Mucosa of stomach (tissue), 1 donor: ENCODE data around the gene SCYGR3.
"Not testable (repeated sequence)": the region's sequence is repeated elsewhere in the genome, so short reads cannot be mapped to it uniquely, and the experiment has no call there.

Source experiments
- H3K27me3 ChIP-seq: one replicate; pipeline ENCODE4 v1.7.0; 2013; ENCODE audit warnings: mild to moderate bottlenecking, low read length; ENCODE audit not compliant: control insufficient read depth, insufficient read depth
- H3K36me3 ChIP-seq: one replicate; pipeline ENCODE4 v1.7.0; 2013; ENCODE audit warnings: low read length; ENCODE audit not compliant: control insufficient read depth, insufficient read depth
- H3K4me1 ChIP-seq: one replicate; pipeline ENCODE4 v1.7.0; 2013; ENCODE audit warnings: mild to moderate bottlenecking, low read length; ENCODE audit not compliant: control insufficient read depth, insufficient read depth
- H3K4me3 ChIP-seq: one replicate; pipeline ENCODE4 v1.7.0; 2013; ENCODE audit warnings: low read length
- H3K9ac ChIP-seq: one replicate; pipeline ENCODE4 v1.7.0; 2013; ENCODE audit warnings: mild to moderate bottlenecking, low read length, moderate library complexity
- H3K9me3 ChIP-seq: one replicate; pipeline ENCODE4 v1.7.0; 2013; ENCODE audit warnings: mild to moderate bottlenecking, low read length, moderate library complexity; ENCODE audit not compliant: control insufficient read depth
- donor health status: Pancreatic carcinoma.

The SCYGR3 gene

DNA sequence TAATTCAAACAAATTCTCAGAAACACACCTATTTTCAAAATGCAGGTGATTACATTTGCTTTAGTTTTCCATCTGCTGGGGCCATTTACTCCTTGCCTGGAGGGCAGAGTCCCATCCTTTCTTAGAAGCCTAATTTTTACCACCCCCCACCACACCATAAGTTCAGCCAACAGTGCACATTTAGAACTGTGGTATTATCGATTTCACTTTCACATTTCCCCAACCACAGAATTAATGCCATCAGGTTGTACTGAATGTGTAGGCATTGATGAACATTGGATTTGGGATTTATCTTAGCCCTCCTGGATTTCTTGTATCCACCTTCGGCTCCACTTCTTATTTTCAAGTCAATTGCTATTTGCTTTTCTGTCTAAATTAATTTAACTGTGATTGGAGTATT, 4.5 kb downstream of the SCYGR3 start:
- Histone ChIP-seq H3K4me3 (no peak overlapping the region), H3K4me1 (no peaks in the 10 kb centered on the region), H3K27me3 (no peaks in the 10 kb centered on the region), H3K36me3 (no peaks in the 10 kb centered on the region), H3K9ac (no peak overlapping the region), H3K9me3 (no peaks in the 10 kb centered on the region)

- H3K27me3 ChIP-seq = no peaks in the 10 kb centered on the region
- H3K4me1 ChIP-seq = no peaks in the 10 kb centered on the region
- no peak overlapping the region for H3K9ac ChIP-seq
- no peaks in the 10 kb centered on the region for H3K9me3 ChIP-seq
- no peaks in the 10 kb centered on the region for H3K36me3 ChIP-seq
- H3K4me3 ChIP-seq = no peak overlapping the region
These were observed 5.9 kb downstream of the SCYGR3 start for GRCh38 chr2:227608561-227609338.

- Histone ChIP-seq H3K9me3 (no peaks in the 10 kb centered on the region), H3K4me1 (no peaks in the 10 kb centered on the region), H3K9ac (no peak overlapping the region), H3K36me3 (no peaks in the 10 kb centered on the region), H3K4me3 (no peak overlapping the region), H3K27me3 (no peaks in the 10 kb centered on the region)
These were observed 6.7 kb downstream of the SCYGR3 start for GRCh38 chr2:227607941-227608340.

DNA sequence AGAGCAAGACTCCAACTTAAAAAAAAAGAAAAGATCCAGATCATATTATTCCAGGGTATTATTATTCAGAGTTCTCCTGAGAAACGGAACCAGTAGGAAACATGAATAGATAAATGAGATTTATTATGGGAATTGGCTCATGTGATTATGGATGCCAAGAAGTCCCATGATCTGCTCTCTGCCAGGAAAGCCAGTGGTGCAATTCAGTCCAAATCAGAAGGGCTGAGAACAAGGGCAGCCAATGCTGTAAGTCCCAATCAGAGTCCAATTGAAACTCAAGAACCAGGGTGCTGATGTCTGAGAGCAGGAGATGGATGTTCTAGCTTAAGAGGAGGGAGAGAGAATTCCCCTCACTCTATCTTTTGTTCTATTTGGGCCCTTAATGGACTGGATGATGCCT, 8.2 kb downstream of the SCYGR3 start:
- H3K9ac ChIP-seq = no peak overlapping the region
- H3K9me3 ChIP-seq = no peaks in the 10 kb centered on the region
- H3K27me3 ChIP-seq = no peaks in the 10 kb centered on the region
- H3K4me3 ChIP-seq = no peak overlapping the region
- H3K4me1 ChIP-seq = no peaks in the 10 kb centered on the region
- H3K36me3 ChIP-seq = no peaks in the 10 kb centered on the region

- Histone ChIP-seq H3K9ac (no peak overlapping the region), H3K4me3 (no peak overlapping the region), H3K9me3 (no peaks in the 10 kb centered on the region), H3K27me3 (no peaks in the 10 kb centered on the region), H3K4me1 (no peaks in the 10 kb centered on the region), H3K36me3 (no peaks in the 10 kb centered on the region)
These were observed 12.3 kb downstream of the SCYGR3 start for GRCh38 chr2:227602358-227602757.

GRCh38 chr2:227598835-227599503, 15.7 kb downstream of the SCYGR3 start, which contains the start of gene SCYGR2:
SCYGR2 (plus strand) TSS chr2:227598893; CDS start chr2:227598893, 0 bp downstream.
- not testable (repeated sequence) for H3K36me3 ChIP-seq, H3K27me3 ChIP-seq, H3K9ac ChIP-seq, H3K9me3 ChIP-seq, H3K4me1 ChIP-seq, H3K4me3 ChIP-seq

GRCh38 chr2:227597998-227598397, 16.6 kb downstream of the SCYGR3 start:
- H3K36me3 ChIP-seq = no peaks in the 10 kb centered on the region
- no peaks in the 10 kb centered on the region for H3K9me3 ChIP-seq
- no peaks in the 10 kb centered on the region for H3K27me3 ChIP-seq
- H3K4me3 ChIP-seq = no peak overlapping the region
- no peaks in the 10 kb centered on the region for H3K4me1 ChIP-seq
- no peak overlapping the region for H3K9ac ChIP-seq

DNA sequence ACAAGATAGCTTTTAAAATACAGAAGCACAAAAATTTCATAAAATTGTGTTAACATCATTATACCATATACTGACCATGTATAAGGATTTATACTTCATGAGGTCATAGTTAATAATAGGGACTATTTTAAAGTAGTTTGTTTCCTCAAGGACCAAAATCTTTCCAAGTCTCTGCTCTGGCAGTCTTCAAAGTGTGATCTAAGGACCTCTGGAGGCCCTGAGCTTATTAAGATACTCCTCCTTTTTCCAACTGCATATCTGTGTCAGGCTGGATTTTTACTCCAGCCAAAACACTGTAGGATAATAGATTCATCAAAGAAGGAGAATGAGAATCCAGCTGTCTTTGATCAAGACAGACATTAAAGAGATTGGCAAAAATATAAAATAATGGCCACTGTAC, 17.6 kb downstream of the SCYGR3 start:
- Histone ChIP-seq H3K4me3 (no peak overlapping the region), H3K4me1 (no peaks in the 10 kb centered on the region), H3K27me3 (no peaks in the 10 kb centered on the region), H3K9ac (no peak overlapping the region), H3K9me3 (no peaks in the 10 kb centered on the region), H3K36me3 (no peaks in the 10 kb centered on the region)

DNA sequence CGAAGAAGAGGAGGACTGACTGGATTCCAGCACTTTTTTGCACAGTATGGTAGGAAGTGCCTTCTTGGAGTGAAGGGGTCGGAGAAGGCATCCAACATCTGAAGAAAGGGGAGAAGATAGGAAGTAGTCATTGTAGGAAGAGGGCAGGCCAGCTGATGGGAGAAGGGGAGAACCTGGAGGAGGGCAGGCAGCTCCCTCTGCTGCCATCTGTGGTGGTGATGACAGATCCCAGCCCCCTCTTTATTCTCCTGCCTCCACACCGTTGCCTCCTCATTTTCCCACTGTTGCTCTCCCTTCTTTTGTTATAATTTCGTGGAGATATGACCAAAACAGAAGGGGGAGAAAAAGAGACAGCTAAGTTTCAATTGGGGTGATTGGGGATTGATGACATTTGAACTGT, 18.8 kb downstream of the SCYGR3 start:
- no peak overlapping the region for H3K4me3 ChIP-seq
- H3K9ac ChIP-seq = no peak overlapping the region
- H3K4me1 ChIP-seq = no peaks in the 10 kb centered on the region
- no peaks in the 10 kb centered on the region for H3K9me3 ChIP-seq
- H3K27me3 ChIP-seq = no peaks in the 10 kb centered on the region
- H3K36me3 ChIP-seq = no peaks in the 10 kb centered on the region

DNA sequence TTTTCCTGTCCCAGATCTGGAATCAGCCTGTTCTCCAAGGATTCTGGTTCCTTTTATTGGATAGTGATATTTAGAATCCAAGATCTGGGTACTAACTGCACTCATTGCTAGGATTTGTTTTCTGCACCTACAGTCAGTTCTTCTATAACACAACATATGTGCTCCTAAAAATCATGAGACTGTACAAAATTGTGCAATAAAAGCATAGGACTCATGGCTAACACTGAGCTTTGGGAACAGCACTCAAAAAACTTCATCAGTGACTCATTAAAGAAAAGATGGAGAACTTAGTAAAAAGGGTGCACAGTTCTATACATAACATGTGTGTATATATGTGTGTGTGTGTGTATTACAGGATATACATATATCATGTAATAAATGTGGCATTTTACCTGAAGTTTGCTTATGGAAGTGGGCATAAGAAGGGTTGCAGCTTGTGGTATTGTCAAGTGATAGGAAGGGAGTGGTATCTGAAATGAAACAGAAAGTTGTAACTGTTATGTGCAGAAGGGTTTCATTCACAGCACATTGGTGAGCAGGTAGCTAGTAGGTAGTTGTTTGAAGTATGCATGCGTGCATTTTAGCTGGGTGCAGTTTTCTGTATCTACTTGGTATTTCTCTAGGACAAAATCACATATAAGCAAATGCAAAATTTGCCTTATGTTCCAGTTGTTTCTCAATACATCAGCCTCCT, 21.8 kb downstream of the SCYGR3 start:
- Histone ChIP-seq H3K27me3 (no peaks in the 10 kb centered on the region), H3K9ac (no peak overlapping the region), H3K9me3 (no peaks in the 10 kb centered on the region), H3K4me1 (no peaks in the 10 kb centered on the region), H3K36me3 (no peaks in the 10 kb centered on the region), H3K4me3 (no peak overlapping the region)

DNA sequence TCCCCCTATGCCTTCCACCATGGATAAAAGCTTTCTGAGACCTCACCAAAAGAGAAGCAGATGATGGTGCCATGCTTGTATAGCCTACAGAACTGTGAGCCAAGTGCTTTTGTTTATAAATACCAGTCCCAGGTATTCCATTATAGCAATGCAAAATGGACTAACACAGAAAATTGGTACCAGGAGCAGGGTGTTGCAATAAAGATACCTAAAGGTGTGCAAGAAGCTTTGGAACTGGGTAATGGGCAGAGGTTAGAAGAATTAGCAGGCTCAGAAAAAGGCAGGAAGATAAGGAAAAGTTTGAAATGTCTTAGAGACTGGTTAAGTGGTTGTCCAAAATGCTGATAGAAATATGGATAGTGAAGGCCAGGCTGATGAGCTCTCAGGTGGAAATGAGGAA, 32.3 kb downstream of the SCYGR3 start:
- Histone ChIP-seq H3K4me3 (no peak overlapping the region), H3K9ac (no peak overlapping the region), H3K36me3 (no peaks in the 10 kb centered on the region), H3K27me3 (no peaks in the 10 kb centered on the region), H3K9me3 (no peaks in the 10 kb centered on the region), H3K4me1 (no peaks in the 10 kb centered on the region)

GRCh38 chr2:227579791-227580190, 34.8 kb downstream of the SCYGR3 start:
- no peaks in the 10 kb centered on the region for H3K9me3 ChIP-seq
- H3K4me3 ChIP-seq = no peak overlapping the region
- no peaks in the 10 kb centered on the region for H3K36me3 ChIP-seq
- H3K9ac ChIP-seq = no peak overlapping the region
- H3K27me3 ChIP-seq = no peaks in the 10 kb centered on the region
- H3K4me1 ChIP-seq = no peaks in the 10 kb centered on the region
